GM19193 (cell line): Measurements from ENCODE around the gene CCNT1.

Experiments used
- POLR2A ChIP-seq: IDR thresholded peaks from 4 replicates; pipeline ENCODE4 v1.6.1; 2011; ENCODE audit not compliant: insufficient read depth, insufficient read length; ENCODE audit errors: extremely low read depth

The CCNT1 gene

DNA sequence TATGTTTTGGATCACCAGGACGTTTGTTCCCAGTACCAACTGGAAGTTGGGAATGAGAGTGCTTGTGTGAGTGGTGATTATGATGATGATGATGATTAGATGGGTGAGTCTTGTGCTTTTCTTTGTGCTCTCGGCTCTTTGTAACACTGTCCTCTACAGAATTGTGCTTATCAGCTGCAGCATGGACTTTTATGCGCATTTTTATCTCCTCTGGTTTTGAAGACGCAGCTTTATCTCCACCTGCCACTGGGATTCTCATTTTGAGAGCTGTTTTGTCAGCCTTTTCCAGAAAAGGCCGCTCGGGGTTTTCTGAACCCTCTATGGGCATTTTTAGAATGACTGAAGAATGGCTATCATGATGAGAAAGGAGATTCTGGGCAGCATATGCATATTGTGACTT, 22.9 kb downstream of the CCNT1 start:
- TF ChIP-seq POLR2A: no peak

DNA sequence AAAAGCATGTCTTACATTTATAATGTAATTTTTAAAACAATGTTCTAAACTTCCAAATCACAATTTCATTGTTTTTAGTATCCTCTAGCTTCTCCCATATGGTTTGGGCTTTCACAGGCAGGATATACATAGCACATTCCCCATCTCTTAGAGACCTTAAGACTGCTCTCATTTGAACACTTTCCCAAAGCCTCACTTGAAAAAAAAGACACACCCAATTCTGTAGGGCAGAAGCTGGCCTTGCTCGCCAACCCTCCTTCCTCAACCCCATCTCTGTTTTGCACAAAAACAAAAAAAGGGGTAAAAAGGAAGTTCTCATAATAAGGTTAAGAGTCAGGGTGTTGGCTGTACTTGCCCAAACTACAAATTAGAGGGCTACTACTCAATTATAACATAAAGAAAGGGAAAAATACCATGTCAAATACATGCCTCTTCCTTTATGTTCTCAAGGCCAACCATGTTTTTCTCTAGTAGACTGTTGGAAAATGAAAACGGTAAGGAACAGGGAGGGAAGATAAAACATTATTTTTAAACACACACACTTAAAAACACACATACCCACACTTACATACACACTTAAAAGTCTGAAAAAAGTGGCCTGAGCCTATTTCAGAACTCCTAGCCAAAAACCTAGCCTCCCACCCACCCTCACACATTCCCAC, 24.6 kb downstream of the CCNT1 start:
- TF ChIP-seq POLR2A: no peak

DNA sequence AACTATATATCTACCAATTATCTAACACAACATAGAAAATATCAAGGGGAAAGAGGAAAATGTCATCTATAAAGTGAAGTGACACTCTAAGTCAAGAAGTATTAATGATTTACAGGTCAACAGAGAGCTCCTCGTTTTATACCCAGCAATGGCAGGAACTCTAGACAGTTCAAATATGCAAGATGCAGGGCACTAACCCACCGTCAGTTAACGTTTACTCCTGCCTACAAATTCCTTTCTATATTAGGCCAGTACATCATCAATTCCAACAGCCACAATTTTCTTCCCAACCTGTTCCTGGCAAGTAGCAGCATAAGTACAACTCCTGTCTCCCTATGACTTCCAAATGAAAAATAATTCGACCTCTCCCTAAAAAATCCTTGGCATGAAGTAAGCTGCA, 25.5 kb downstream of the CCNT1 start:
- no peak for TF ChIP-seq POLR2A

DNA sequence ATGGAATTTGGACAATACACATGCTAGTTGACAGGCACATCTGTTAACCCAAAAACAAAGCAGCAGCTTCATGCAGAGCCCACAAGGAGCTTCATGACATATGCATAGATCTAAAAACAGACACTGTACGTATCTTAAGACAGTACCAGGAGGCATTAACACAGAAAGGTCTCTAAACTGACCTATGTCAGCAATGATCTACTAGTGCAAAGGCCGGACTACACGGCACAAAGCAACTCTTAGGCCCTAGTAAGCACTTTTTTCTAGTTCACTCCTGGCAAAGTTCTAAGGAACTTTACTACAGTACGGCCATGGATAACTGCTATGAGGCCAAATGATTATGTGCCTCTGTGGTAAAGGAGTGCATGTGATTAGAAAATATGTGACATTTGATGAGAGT, 26.1 kb downstream of the CCNT1 start:
- no peak for TF ChIP-seq POLR2A

DNA sequence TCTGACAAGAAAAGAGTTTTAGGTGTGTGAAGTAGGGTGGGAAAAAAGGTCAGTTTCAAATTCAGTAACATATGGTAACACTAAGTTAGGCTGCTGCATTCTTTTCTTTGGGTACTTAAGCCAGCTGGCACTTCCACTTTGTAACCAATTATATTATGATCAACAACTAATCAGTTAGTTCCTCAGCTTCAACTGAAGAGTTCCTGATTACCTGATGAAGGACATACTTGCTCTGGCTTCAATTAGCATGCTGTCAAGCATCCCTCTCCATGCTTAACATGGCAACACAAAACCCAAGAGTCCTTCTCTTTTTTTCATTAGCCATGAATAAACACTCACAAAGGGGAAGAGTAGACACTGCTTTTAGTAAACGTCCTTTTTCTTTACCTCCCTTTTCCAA, 27.7 kb downstream of the CCNT1 start:
- TF ChIP-seq POLR2A: no peak

DNA sequence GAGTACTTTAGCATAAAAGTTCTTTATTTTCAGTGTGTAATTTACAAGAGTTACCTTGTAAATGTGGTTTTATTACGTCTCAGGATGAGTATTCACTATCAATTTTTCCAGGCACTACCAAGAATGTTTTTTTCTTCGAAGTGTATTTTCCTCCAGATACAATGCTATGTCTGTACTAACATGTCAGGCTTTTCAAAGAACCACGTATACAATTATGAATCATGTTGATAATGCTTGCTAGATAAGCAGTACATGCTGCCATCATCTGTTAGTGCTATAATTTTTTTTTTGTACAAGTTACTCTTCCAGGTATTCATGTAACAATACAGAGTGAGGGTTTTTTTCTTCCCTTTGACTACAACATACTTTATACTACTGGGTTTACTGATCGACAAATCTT, 28.9 kb downstream of the CCNT1 start:
- no peak for TF ChIP-seq POLR2A

DNA sequence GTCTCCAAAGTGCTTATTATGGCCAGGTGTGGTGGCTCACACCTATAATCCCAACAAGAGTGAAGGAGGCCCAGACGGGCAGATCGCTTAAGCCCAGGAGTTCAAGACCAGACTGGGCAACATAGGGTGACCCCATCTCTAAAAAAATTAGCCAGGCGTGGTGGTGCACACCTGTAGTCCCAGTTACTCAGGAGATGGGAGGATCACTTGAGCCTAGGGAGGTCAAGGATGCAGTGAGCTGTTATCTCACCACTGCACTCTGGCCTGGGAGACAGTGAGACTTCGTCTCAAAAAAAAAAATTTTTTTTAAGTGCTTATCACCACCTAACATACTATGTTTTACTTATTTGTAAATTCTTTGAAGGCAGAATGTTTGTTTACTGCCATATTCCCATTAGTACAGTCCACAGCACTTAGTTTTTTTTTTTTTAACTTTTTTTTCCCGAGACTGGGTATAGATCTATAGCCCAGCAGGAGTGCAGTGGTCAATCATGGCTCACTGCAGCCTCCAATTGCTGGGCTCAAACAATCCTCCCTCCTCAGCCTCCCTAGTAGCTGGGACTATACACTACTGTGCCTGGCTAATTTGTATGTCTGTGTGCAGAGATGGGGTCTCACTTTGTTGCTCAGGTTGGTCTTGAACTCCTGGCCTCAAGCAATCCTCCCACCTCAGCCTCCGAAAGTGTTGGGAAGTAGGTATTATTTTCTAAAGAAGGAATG, 29.7 kb downstream of the CCNT1 start:
- no peak for TF ChIP-seq POLR2A

DNA sequence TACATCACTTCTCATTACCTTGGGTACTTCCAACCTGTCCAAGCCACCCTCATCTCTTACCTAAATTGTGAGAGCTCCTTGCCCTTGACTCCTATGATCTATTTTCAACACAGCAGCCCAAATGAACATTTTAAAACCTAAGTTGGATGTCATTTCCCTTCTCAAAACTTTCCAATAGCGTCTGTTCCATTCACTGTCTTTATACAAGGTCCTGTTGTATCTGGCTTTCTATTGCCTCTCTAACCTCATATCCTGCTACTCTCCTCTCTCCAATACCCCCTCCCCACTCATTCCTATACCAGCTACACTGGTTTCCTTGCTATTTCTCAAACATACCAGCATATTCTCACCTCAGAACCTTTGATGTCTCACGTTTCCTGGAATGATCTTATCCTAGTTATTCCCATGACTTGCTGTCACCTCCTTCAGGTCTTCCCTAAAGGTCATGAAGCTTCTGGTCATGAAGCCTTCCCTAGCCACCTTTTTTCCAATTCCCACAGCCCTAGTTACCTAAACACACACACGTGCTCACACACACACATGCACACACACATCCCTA, 30.4 kb downstream of the CCNT1 start:
- no peak for TF ChIP-seq POLR2A

DNA sequence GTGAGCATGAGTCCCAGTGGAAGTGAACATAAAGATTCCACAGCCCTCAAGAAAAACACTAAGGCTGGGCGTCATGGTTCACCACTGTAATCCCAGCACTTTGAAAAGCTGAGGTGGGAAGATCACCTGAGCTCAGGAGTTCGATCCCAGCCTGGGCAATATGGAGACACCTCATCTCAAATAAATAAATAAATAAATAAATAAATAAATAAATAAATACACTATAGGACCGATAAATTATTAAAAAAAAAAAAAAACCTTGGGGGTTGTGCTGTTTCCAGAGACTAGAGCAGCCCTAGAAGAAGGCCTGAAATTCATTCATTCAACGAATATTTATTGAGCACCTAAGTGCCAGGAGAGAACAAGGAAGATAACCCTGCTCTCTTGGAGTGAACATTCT, 33.0 kb downstream of the CCNT1 start:
- TF ChIP-seq POLR2A: no peak

DNA sequence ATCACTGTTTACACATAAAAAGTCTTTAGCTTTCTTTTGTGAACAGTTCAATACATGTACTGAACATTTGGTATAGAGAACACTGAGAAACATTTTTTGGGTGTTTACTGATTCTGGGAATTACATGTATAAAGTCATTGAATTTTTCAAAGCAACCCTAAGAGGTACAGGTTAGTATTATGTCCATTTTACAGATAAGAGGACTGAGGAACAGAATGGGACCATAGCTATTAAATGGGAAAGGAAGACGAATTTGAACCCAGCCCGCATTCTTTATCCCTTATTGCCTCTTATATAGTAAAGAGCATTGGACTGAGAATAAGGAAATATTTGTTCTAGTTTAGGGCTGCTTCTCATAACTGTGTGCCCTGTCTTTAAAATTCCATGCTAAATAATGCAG, 33.6 kb downstream of the CCNT1 start:
- TF ChIP-seq POLR2A: no peak

DNA sequence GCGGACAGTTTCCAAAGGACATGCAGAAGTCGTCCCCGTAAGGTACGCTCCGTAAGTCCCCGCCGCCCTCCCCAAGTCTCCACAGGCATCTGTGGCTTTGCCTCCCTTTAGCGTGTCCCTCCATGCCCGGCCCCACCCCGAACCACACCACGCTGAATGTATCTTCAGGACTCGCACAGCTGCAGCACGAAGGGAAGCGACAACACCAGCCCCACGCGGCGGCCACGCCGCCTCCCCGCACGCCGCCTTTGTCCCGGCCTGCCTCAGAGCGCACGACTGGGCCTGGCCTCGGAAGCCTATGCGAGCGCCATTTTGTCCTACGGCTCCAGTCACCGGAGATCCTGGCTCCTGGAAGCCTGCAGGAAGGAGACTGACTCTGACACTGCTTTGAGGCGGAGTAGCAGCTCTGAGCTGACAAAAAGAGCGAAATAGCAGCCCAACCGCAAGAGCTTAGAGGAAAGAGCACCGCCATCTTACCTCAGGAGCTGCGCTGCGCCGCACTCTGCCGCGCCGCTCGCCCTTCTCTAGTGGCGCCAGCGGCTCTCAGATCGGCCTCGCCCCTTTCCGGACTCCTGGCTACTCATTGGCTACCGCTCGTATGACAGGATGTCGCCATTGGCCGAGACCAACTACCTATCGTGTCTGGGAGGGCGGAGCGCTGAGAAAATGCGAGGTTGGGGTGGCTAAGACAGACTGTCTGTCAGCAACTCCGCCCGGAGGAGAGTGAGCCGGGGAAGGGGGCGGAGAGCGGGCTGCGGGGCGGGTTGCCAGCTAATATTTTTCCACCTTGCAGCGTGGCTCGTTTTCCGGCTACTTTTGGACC, 34.6 kb downstream of the CCNT1 start, which contains the start of gene KANSL2:
KANSL2 (minus strand) TSS at position 529 of the 823 bp plus-strand sequence. CDS start 606 bp downstream, outside the sequence.
- TF ChIP-seq POLR2A: peak; percentile 99

DNA sequence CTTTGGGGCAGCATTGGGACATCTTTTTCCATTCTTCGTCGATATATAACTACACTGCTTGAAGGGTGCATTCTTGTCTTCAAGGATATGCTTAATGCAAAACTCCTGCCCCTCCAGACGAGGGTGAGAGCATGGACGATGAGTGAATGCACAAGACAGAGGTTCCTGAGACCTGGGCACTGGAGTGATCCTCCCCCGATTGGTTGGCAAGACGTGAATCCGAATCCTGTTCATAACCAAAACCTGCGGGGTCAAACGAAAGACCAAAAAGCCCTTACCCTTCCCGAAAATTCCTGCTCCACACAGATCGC, 35.2 kb downstream of the CCNT1 start:
- no peak for TF ChIP-seq POLR2A

DNA sequence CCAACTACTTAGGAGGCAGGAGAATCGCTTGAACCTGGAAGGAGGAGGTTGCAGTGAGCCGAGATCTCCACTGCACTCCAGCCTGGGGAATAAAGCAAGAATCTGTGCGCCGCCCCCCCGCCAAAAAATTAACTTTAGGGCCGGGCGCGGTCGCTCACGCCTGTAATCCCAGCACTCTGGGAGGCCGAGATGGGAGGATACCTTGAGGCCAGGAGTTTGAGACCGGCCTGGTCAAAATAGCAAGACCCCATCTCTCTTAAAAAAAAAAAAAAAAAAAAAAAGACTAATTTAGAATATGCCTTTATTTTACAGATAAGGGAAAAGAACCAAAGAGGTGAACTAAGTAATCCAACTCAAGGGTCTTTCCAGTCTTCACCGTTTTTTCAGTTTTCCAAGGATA, 35.6 kb downstream of the CCNT1 start:
- TF ChIP-seq POLR2A: no peak

DNA sequence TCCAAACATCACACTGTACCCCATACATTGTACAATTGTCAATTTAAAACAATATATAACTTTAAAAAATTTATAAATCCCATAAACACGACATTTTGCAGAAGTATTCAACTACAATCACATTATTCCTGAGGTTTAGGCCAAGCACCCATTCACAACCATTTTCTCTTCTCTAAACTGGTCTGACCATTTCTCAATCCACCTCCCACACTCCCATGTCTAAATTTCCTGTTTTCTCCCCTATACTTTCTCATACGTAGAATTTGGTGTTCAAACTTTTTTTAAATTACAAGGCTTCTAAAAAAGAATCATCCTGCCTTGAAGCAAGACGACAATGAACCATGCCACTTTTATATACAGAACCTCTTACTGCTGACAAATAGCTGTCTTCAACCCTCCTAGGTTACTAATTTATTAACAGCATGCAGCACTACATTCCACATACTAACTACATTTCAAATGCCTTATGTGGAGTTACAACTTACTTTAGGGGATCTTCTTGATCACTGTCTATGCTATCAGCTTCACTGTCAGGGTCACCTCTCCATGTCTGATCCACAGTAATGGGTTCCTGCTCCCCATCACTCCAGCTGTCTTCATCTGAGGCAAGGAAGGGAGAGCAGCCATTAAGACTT, 37.8 kb downstream of the CCNT1 start:
- no peak for TF ChIP-seq POLR2A
